Stimulated activated CD4-positive, alpha-beta T cell treated with anti-CD3 and anti-CD28 coated beads, Interleukin-4, amount 100 ng/mL, for 1 hour (primary cell): Measurements from ENCODE around the gene CA6.
"Not testable (repeated sequence)": the region's sequence is repeated elsewhere in the genome, so short reads cannot be mapped to it uniquely, and the experiment has no call there.

Experiments
- DNase-seq: peaks from one replicate; pipeline ENCODE4 v3.0.0-alpha.2; 2020

CA6 gene

GRCh38 chr1:8930116-8930515 is 15.6 kb upstream of the CA6 start:
- no peak for DNase-seq

- DNase-seq = not testable (repeated sequence)
Measured at GRCh38 chr1:8937051-8937450, 8.6 kb upstream of the CA6 start.

- no peak for DNase-seq
Measured at GRCh38 chr1:8937701-8938100, 8.0 kb upstream of the CA6 start.

GRCh38 chr1:8938232-8938999 is 7.3 kb upstream of the CA6 start:
- DNase-seq = no peak

GRCh38 chr1:8939000-8939265 is 6.7 kb upstream of the CA6 start:
- DNase-seq = no peak

GRCh38 chr1:8939362-8939995 is 6.2 kb upstream of the CA6 start:
- DNase-seq = no peak

GRCh38 chr1:8941906-8942305 is 3.8 kb upstream of the CA6 start:
- no peak for DNase-seq

GRCh38 chr1:8943498-8944405 is 1.9 kb upstream of the CA6 start:
- no peak for DNase-seq

GRCh38 chr1:8947127-8947691 is 1.5 kb downstream of the CA6 start:
- DNase-seq = peak; percentile 18

GRCh38 chr1:8950309-8950708 is 4.6 kb downstream of the CA6 start:
- DNase-seq = no peak

- no peak for DNase-seq
Measured at GRCh38 chr1:8951231-8951630, 5.6 kb downstream of the CA6 start.

GRCh38 chr1:8955406-8955805 is 9.7 kb downstream of the CA6 start:
- no peak for DNase-seq

GRCh38 chr1:8956461-8957349 is 11.0 kb downstream of the CA6 start:
- no peak for DNase-seq

- DNase-seq = peak; percentile 39
Measured at GRCh38 chr1:8962812-8963530, 17.3 kb downstream of the CA6 start.

- no peak for DNase-seq
Measured at GRCh38 chr1:8963963-8964362, 18.3 kb downstream of the CA6 start.

- no peak for DNase-seq
Measured at GRCh38 chr1:8965121-8965820, 19.6 kb downstream of the CA6 start.

- DNase-seq = no peak
Measured at GRCh38 chr1:8966606-8967005, 20.9 kb downstream of the CA6 start.

GRCh38 chr1:8968902-8969301 is 23.2 kb downstream of the CA6 start:
- DNase-seq = not testable (repeated sequence)

- DNase-seq = no peak
Measured at GRCh38 chr1:8969937-8970336, 24.3 kb downstream of the CA6 start.

- no peak for DNase-seq
Measured at GRCh38 chr1:8970870-8971337, 25.2 kb downstream of the CA6 start.

- no peak for DNase-seq
Measured at GRCh38 chr1:8974551-8974950, 28.9 kb downstream of the CA6 start.
